Measurements from ENCODE around the gene GPR141.

DNA sequence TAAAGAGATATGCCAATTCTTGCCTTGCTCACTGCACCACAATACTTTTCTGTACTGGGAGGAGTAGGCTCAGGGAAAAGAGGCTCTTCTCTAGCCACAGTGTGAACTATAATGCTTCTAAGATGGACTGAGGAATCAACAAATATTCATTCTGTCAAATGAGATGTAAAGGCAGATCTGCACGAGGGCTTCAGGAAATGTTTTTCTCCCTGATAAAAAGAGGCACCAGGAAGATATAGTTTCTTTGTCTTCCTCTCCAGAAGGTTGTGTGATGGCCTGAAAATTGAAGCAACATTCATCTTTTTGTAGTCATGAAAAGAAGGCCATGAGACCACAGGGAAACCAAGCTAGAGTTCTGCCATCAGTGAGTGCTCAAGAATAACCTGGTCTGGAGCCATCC is 85.7 kb downstream of the GPR141 start:
- TF ChIP-seq, protein P1, sequence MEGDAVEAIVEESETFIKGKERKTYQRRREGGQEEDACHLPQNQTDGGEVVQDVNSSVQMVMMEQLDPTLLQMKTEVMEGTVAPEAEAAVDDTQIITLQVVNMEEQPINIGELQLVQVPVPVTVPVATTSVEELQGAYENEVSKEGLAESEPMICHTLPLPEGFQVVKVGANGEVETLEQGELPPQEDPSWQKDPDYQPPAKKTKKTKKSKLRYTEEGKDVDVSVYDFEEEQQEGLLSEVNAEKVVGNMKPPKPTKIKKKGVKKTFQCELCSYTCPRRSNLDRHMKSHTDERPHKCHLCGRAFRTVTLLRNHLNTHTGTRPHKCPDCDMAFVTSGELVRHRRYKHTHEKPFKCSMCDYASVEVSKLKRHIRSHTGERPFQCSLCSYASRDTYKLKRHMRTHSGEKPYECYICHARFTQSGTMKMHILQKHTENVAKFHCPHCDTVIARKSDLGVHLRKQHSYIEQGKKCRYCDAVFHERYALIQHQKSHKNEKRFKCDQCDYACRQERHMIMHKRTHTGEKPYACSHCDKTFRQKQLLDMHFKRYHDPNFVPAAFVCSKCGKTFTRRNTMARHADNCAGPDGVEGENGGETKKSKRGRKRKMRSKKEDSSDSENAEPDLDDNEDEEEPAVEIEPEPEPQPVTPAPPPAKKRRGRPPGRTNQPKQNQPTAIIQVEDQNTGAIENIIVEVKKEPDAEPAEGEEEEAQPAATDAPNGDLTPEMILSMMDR (IDR thresholded peaks at IDR 0.05; ENCODE audit: low read depth, low read length), result no peak
- no peak for TF ChIP-seq EZH2phosphoT487 (IDR thresholded peaks at IDR 0.05; ENCODE audit: low read depth)
